Panc1 (cell line): ENCODE results near the gene CFAP53.

Source experiments
- SIN3A ChIP-seq: IDR thresholded peaks from 2 replicates; pipeline ENCODE4 v1.6.1; 2012; ENCODE audit warnings: low read depth, mild to moderate bottlenecking, low read length, moderate library complexity, borderline replicate concordance; ENCODE audit not compliant: insufficient read depth
- TF ChIP-seq, protein P1 (sequence below): fragments of 450-650 bp; IDR thresholded peaks from 2 replicates; pipeline ENCODE4 v1.5.1; 2017; ENCODE audit warnings: mild to moderate bottlenecking

- TF ChIP-seq, protein P1, sequence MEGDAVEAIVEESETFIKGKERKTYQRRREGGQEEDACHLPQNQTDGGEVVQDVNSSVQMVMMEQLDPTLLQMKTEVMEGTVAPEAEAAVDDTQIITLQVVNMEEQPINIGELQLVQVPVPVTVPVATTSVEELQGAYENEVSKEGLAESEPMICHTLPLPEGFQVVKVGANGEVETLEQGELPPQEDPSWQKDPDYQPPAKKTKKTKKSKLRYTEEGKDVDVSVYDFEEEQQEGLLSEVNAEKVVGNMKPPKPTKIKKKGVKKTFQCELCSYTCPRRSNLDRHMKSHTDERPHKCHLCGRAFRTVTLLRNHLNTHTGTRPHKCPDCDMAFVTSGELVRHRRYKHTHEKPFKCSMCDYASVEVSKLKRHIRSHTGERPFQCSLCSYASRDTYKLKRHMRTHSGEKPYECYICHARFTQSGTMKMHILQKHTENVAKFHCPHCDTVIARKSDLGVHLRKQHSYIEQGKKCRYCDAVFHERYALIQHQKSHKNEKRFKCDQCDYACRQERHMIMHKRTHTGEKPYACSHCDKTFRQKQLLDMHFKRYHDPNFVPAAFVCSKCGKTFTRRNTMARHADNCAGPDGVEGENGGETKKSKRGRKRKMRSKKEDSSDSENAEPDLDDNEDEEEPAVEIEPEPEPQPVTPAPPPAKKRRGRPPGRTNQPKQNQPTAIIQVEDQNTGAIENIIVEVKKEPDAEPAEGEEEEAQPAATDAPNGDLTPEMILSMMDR, result no peak
- no peak for TF ChIP-seq SIN3A
Observed at GRCh38 chr18:50307400-50307737, 41.1 kb upstream of the CFAP53 start.
